Hematopoietic multipotent progenitor cell treated with erythropoietin and hydrocortisone succinate and interleukin-3 and kit ligand, for 8 days (in vitro differentiated cells): Measurements from ENCODE around the gene CREB5.

Source experiments
- DNase-seq: peaks from one replicate; pipeline ENCODE4 v3.0.0-alpha.2; 2015

The CREB5 gene

GRCh38 chr7:28435732-28436378 lies 23.5 kb downstream of the CREB5 start:
- DNase-seq: no peak

GRCh38 chr7:28440055-28440601 lies 27.8 kb downstream of the CREB5 start:
- no peak for DNase-seq

GRCh38 chr7:28442540-28443420 lies 30.5 kb downstream of the CREB5 start:
- no peak for DNase-seq

- no peak for DNase-seq
Measured at GRCh38 chr7:28446131-28446530, 33.8 kb downstream of the CREB5 start.

- DNase-seq: no peak
Measured at GRCh38 chr7:28447071-28447470, 34.8 kb downstream of the CREB5 start.

- no peak for DNase-seq
Measured at GRCh38 chr7:28448708-28449107, 36.4 kb downstream of the CREB5 start.

GRCh38 chr7:28452681-28453080 lies 40.4 kb downstream of the CREB5 start:
- DNase-seq: no peak

- no peak for DNase-seq
Measured at GRCh38 chr7:28455486-28455885, 43.2 kb downstream of the CREB5 start.

- no peak for DNase-seq
Measured at GRCh38 chr7:28456044-28456443, 43.7 kb downstream of the CREB5 start.

GRCh38 chr7:28458732-28459131 lies 46.4 kb downstream of the CREB5 start:
- DNase-seq: peak; percentile 87

GRCh38 chr7:28459306-28459705 lies 47.0 kb downstream of the CREB5 start:
- DNase-seq: no peak

- DNase-seq: no peak
Measured at GRCh38 chr7:28465697-28466096, 53.4 kb downstream of the CREB5 start.

GRCh38 chr7:28466341-28466740 lies 54.0 kb downstream of the CREB5 start:
- no peak for DNase-seq

- no peak for DNase-seq
Measured at GRCh38 chr7:28466885-28467284, 54.6 kb downstream of the CREB5 start.

- DNase-seq: no peak
Measured at GRCh38 chr7:28469562-28469961, 57.2 kb downstream of the CREB5 start.

- DNase-seq: no peak
Measured at GRCh38 chr7:28470344-28470743, 58.0 kb downstream of the CREB5 start.

GRCh38 chr7:28472332-28472731 lies 60.0 kb downstream of the CREB5 start:
- DNase-seq: no peak

- no peak for DNase-seq
Measured at GRCh38 chr7:28473571-28474281, 61.4 kb downstream of the CREB5 start.

- no peak for DNase-seq
Measured at GRCh38 chr7:28474282-28474638, 61.9 kb downstream of the CREB5 start.

GRCh38 chr7:28474640-28475039 lies 62.3 kb downstream of the CREB5 start:
- DNase-seq: no peak

GRCh38 chr7:28477041-28477442 lies 64.7 kb downstream of the CREB5 start:
- no peak for DNase-seq

GRCh38 chr7:28478656-28479055 lies 66.3 kb downstream of the CREB5 start:
- peak; percentile 93 for DNase-seq

- DNase-seq: no peak
Measured at GRCh38 chr7:28479507-28479947, 67.2 kb downstream of the CREB5 start.
